Glomerular visceral epithelial cell (primary cell): Measurements from ENCODE around the gene PHF11.
"Not testable (repeated sequence)": the region's sequence is repeated elsewhere in the genome, so short reads cannot be mapped to it uniquely, and the experiment has no call there.

Experiments
- DNase-seq: peaks from one replicate; pipeline ENCODE4 v3.0.0-alpha.2; 2016; ENCODE audit errors: extremely low spot score

PHF11 gene

GRCh38 chr13:49546561-49546960 lies 50.8 kb downstream of the PHF11 start:
- no peak for DNase-seq

GRCh38 chr13:49549289-49549688 lies 53.5 kb downstream of the PHF11 start:
- no peak for DNase-seq

GRCh38 chr13:49550942-49551644 lies 55.3 kb downstream of the PHF11 start:
- DNase-seq = no peak

GRCh38 chr13:49553888-49554287 lies 58.1 kb downstream of the PHF11 start:
- no peak for DNase-seq

GRCh38 chr13:49554387-49554786 lies 58.6 kb downstream of the PHF11 start:
- DNase-seq = no peak

- DNase-seq = no peak
These were observed 63.3 kb downstream of the PHF11 start for GRCh38 chr13:49559006-49559405.

GRCh38 chr13:49560270-49561061 lies 64.7 kb downstream of the PHF11 start:
- peak; percentile 58 for DNase-seq

GRCh38 chr13:49561062-49561410 lies 65.3 kb downstream of the PHF11 start:
- no peak for DNase-seq

GRCh38 chr13:49563516-49563915 lies 67.8 kb downstream of the PHF11 start:
- no peak for DNase-seq

- not testable (repeated sequence) for DNase-seq
These were observed 69.7 kb downstream of the PHF11 start for GRCh38 chr13:49565461-49565860.

GRCh38 chr13:49566461-49566860 lies 70.7 kb downstream of the PHF11 start:
- DNase-seq = no peak

GRCh38 chr13:49567491-49567890 lies 71.7 kb downstream of the PHF11 start:
- DNase-seq = no peak

- DNase-seq = no peak
These were observed 74.4 kb downstream of the PHF11 start for GRCh38 chr13:49569993-49570689.

GRCh38 chr13:49571299-49572240 lies 75.8 kb downstream of the PHF11 start:
- no peak for DNase-seq
